Adipocyte (in vitro differentiated cells): Measurements from ENCODE around the gene MBOAT2.

ENCODE experiments used
- DNase-seq: peaks from one replicate; pipeline ENCODE4 v3.0.0-alpha.2; 2015; ENCODE audit warnings: low read depth
- H3K27me3 ChIP-seq: replicated peaks from 2 replicates; pipeline ENCODE4 v1.7.0; 2013; ENCODE audit warnings: mild to moderate bottlenecking, low read length, moderate library complexity; ENCODE audit not compliant: control insufficient read depth, insufficient read depth
- H3K36me3 ChIP-seq: 2 replicates; pipeline ENCODE4 v1.7.0; 2013; ENCODE audit warnings: low read length, mild to moderate bottlenecking, moderate library complexity; ENCODE audit not compliant: control insufficient read depth, insufficient read depth, severe bottlenecking
- H3K4me1 ChIP-seq: 2 replicates; pipeline ENCODE4 v1.7.0; 2013; ENCODE audit warnings: mild to moderate bottlenecking, low read length, moderate library complexity; ENCODE audit not compliant: control insufficient read depth, insufficient read depth
- H3K4me3 ChIP-seq: 2 replicates; pipeline ENCODE4 v1.7.0; 2013; ENCODE audit warnings: mild to moderate bottlenecking, low read length, moderate library complexity
- H3K9ac ChIP-seq: 2 replicates; pipeline ENCODE4 v1.7.0; 2013; ENCODE audit warnings: mild to moderate bottlenecking, low read length, moderate library complexity
- H3K9me3 ChIP-seq: 2 replicates; pipeline ENCODE4 v1.7.0; 2013; ENCODE audit warnings: mild to moderate bottlenecking, low read length, moderate library complexity; ENCODE audit not compliant: control insufficient read depth

MBOAT2 gene

GRCh38 chr2:9000442-9000841 is 3.0 kb downstream of the MBOAT2 start:
- Histone ChIP-seq H3K4me3 (no peak overlapping the region), H3K4me1 (peaks cover 10% of the 10 kb centered on the region), H3K9me3 (no peaks in the 10 kb centered on the region), H3K9ac (no peak overlapping the region), H3K27me3 (no peaks in the 10 kb centered on the region), H3K36me3 (no peaks in the 10 kb centered on the region)
- no peak for DNase-seq

DNA sequence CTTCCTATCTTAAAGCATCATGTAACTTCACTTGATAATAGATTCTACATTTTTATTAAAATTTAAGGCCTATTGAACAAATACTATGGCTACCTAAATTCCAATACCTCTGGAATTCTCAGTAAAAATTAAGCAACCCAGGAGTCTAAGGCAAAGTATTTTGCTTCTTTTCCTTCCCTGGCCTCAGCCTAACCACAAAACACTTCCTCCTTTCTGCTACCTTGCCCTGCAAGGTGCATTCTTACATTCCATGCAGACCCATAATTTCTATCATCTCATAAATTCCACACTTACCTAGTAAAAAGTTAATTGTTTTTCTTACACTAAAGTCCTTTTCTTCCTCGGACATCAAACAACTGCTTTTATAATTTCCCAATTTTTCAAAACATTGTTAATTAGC is 3.7 kb downstream of the MBOAT2 start:
- Histone ChIP-seq H3K9ac (no peak overlapping the region), H3K36me3 (no peaks in the 10 kb centered on the region), H3K27me3 (no peaks in the 10 kb centered on the region), H3K4me3 (no peak overlapping the region), H3K9me3 (no peaks in the 10 kb centered on the region), H3K4me1 (peaks cover 10% of the 10 kb centered on the region)
- no peak for DNase-seq

- no peak overlapping the region for H3K9ac ChIP-seq
- H3K27me3 ChIP-seq: no peaks in the 10 kb centered on the region
- H3K4me3 ChIP-seq: no peak overlapping the region
- no peak for DNase-seq
- H3K36me3 ChIP-seq: no peaks in the 10 kb centered on the region
- no peaks in the 10 kb centered on the region for H3K9me3 ChIP-seq
- peaks cover 6% of the 10 kb centered on the region for H3K4me1 ChIP-seq
Measured at GRCh38 chr2:8999102-8999446, 4.4 kb downstream of the MBOAT2 start.

- Histone ChIP-seq H3K9me3 (no peaks in the 10 kb centered on the region), H3K4me3 (no peak overlapping the region), H3K9ac (no peak overlapping the region), H3K4me1 (peaks cover 9% of the 10 kb centered on the region), H3K27me3 (no peaks in the 10 kb centered on the region), H3K36me3 (no peaks in the 10 kb centered on the region)
- no peak for DNase-seq
Measured at GRCh38 chr2:8998418-8999101, 4.9 kb downstream of the MBOAT2 start.

DNA sequence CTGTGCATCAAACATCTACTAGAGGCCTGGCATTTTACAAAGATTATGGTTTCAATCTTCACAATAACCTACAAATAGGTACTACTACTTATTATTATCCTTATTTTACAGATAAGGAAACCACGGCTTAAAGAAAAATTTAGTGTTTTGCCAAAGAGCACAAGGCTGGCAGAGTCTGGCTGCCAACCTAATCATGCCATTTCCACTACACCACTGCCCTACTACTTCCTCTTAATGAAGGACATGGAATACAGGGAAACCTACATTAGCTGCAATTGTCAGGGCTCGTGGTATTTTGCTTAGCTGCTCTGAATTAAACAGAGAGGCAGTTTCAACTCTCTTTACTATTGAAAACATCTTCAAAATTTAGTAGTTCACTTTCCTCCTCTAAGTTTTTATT is 5.9 kb downstream of the MBOAT2 start:
- no peak overlapping the region for H3K9ac ChIP-seq
- H3K4me3 ChIP-seq: no peak overlapping the region
- H3K36me3 ChIP-seq: no peaks in the 10 kb centered on the region
- H3K4me1 ChIP-seq: peaks cover 7% of the 10 kb centered on the region
- H3K27me3 ChIP-seq: no peaks in the 10 kb centered on the region
- DNase-seq: no peak
- H3K9me3 ChIP-seq: no peaks in the 10 kb centered on the region

- Histone ChIP-seq H3K4me1 (peaks cover 3% of the 10 kb centered on the region), H3K27me3 (no peaks in the 10 kb centered on the region), H3K36me3 (no peaks in the 10 kb centered on the region), H3K9me3 (no peaks in the 10 kb centered on the region), H3K9ac (no peak overlapping the region), H3K4me3 (no peak overlapping the region)
- no peak for DNase-seq
Measured at GRCh38 chr2:8997108-8997507, 6.4 kb downstream of the MBOAT2 start.

GRCh38 chr2:8996006-8996405 is 7.5 kb downstream of the MBOAT2 start:
- no peak overlapping the region for H3K4me3 ChIP-seq
- H3K9ac ChIP-seq: no peak overlapping the region
- H3K36me3 ChIP-seq: no peaks in the 10 kb centered on the region
- no peaks in the 10 kb centered on the region for H3K9me3 ChIP-seq
- no peak for DNase-seq
- no peaks in the 10 kb centered on the region for H3K27me3 ChIP-seq
- H3K4me1 ChIP-seq: peaks cover 3% of the 10 kb centered on the region

DNA sequence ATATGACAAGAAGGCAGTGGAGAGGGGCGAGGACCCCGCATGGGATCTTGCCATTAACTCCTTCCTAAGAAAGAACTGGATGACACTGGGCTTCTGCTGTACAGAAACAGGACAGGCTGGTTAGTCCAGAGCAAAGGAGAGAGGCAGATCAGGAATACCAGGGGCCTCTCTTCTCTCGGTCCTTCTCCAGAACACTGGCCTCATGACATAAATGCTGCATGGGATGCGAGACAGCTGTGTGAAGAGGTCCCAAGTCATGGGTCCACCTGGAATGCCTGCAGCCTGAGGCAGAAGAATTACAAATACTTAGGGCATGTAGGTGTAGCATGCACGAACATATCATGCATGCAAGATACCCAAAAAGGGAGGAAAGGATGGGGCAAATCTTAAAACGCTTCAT is 9.1 kb downstream of the MBOAT2 start:
- H3K27me3 ChIP-seq: no peaks in the 10 kb centered on the region
- H3K36me3 ChIP-seq: no peaks in the 10 kb centered on the region
- peaks cover 3% of the 10 kb centered on the region for H3K4me1 ChIP-seq
- H3K9ac ChIP-seq: no peak overlapping the region
- H3K9me3 ChIP-seq: no peaks in the 10 kb centered on the region
- no peak for DNase-seq
- no peak overlapping the region for H3K4me3 ChIP-seq

- H3K36me3 ChIP-seq: no peaks in the 10 kb centered on the region
- no peak overlapping the region for H3K9ac ChIP-seq
- peaks cover 6% of the 10 kb centered on the region for H3K4me1 ChIP-seq
- H3K9me3 ChIP-seq: no peaks in the 10 kb centered on the region
- no peaks in the 10 kb centered on the region for H3K27me3 ChIP-seq
- no peak for DNase-seq
- H3K4me3 ChIP-seq: no peak overlapping the region
Measured at GRCh38 chr2:8993902-8994278, 9.6 kb downstream of the MBOAT2 start.

DNA sequence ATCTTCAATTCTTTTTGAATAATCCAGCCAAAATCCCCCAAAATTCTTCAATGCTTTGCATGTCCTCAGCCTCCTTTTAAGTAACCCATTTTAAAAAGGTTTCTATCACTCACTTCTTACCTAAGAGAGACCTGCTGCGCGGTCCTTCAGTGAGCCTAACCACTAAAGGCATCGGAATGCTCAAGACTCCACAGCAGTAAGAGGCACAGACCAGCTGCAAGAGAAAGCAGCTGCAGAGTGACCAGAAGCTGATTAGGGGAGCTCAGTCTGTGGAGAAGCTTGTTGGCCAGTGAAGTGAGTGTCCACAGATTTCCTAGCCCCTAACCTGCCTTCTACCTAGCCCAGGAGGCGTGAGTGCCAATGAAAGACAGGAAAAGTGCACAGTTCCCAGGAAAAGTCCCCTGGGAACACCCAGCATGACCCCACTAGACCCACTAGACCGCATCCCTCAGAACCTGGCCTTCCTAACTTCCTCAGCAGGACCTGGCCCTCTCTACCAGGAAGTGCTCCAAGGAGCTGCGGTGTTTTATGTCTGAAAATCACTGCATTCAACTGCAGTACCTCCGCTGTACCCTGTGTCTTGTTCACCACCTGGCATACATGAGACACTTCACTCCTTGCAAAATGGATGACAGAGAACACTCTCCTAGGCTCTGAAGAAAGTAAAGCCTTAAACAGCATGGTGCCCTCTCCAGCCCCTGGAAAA is 10.1 kb downstream of the MBOAT2 start:
- Histone ChIP-seq H3K4me3 (no peak overlapping the region), H3K36me3 (no peaks in the 10 kb centered on the region), H3K27me3 (no peaks in the 10 kb centered on the region), H3K9me3 (no peaks in the 10 kb centered on the region), H3K9ac (no peak overlapping the region), H3K4me1 (peaks cover 9% of the 10 kb centered on the region)
- DNase-seq: no peak

- H3K36me3 ChIP-seq: no peaks in the 10 kb centered on the region
- DNase-seq: no peak
- H3K9ac ChIP-seq: no peak overlapping the region
- no peaks in the 10 kb centered on the region for H3K27me3 ChIP-seq
- no peak overlapping the region for H3K4me3 ChIP-seq
- H3K9me3 ChIP-seq: no peaks in the 10 kb centered on the region
- H3K4me1 ChIP-seq: peaks cover 15% of the 10 kb centered on the region
Measured at GRCh38 chr2:8992643-8993042, 10.8 kb downstream of the MBOAT2 start.
